Airway epithelial cell (primary cell): Measurements from ENCODE around the gene KRT71. TPM values are rescaled to one million over a fixed set of nuclear protein-coding genes. Genes with fewer than 3 reads are reported as not detected.

Experiments
- total RNA-seq: library from RNA; depleted of rRNA; stranded (reverse); fragments of >200 nt; gene quantifications from 2 replicates; pipeline ENCODE4 v1.2.3, GENCODE V29; 2015

Gene KRT71
- total RNA-seq: not detected in 2 replicates

DNA sequence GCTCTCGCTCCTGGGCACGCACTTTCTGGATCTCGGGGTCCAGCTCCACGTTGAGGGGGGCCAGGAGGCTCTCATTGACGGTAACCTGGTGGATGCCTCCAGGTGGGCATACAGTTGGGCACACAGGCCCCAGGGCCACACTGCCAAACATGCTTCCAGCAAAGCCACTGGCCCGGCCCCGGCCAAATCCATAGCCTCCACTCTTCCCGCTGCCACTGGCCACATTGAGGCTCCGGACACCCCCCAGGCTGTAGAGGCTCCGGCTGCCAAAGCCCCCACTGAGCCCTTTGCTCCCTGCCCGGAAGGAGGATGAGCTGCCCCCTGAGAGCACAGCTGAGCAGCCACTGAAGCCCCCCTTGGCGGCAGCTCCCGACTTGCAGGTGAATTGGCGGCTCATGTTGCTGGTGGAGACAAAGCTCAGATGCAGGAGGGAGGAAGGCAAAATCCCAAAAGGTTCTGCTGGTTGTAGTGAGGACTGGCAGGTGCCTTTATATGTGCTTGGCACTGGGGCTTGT lies at the start of gene KRT71:
TSS of gene KRT71 (minus strand) at position 465 of the 515 bp plus-strand sequence. CDS start at position 397, 68 bp downstream.

DNA sequence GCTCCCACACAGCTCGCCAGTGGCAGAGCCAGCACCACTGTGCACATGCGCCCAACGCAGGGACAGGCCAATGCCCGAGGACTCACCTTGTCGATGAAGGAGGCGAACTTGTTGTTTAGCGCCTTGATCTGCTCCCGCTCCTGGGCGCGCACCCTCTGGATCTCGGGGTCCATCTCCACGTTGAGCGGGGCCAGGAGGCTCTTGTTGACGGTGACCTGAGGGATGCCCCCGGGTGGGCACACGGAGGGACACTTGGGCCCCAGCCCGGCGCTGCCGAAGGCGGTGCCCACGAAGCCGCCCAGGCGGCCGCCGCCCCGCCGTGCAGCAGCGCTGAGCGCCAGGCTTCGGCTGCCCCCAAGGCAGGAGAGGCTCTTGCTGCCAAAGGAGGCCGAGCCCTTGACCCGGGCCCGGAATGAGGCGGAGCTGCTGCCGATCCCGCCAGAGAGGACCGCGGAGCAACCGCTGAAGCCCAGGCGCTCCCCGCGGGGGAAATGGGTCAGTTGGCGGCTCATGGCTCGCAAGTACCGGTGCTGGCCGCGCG lies 48.1 kb upstream of the KRT71 start, which contains the start of gene KRT72:
TSS of gene KRT72 (minus strand) at position 523 of the 541 bp plus-strand sequence. CDS start at position 512, 11 bp downstream.

DNA sequence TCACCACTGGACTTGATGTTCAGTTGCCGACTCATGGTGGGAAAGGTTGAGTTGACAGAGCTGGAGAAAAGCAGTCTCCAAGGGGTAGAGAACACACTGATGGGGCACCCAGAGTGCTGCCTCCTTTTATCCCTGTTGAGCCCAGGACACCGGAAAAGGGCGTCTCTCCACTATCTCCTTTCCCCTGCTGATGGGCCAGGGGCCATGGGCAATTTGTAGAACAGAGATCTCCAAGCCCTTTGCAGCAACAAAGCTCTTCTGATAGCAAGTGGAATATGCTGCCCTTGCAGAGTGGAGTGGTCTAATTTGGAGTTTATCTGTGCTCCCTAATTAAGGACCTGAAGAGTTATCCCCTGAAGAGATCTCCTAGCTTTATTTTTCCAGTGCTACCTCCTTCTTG lies 20.8 kb upstream of the KRT71 start, which contains the start of gene KRT74:
TSS of gene KRT74 (minus strand) at position 101 of the 400 bp plus-strand sequence. CDS start at position 35, 66 bp downstream.

DNA sequence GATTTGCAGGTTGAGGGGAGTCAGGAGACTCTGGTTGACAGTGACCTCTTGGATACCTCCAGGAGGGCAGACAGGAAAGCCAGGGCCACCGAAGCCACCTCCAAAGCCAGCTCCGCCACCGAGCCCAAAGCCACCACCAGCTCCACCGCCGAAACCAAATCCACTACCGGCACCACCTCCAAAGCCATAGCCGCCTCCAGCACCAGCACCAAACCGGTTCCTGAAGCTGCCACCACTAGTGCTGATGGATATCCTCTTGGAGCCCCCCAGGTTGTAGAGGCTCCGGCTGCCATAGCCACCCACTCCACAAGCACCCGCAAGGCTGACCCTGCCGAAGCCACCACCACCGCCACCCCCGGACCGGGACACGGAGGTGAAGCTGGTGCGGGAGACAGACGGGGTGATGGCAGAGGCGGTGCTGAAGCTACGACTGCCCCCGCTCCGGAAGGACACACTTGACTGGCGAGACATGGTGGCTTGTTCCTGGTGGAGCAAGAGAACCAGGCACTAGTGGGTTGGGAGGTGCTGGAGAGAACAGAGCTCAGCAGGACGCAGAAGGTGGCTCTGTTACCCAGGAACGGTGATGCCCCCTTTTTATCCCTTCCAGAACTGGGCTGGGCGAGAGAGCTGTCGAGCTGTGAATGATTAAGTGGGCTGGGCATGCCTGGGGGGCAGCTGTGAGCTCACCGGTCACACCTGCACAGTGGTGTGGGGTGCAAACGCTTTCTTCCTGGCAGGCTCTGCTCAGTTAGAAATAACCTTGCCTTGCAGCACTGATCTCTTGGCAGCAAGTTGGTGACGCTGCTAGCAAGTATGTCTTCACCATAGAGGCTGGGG lies 32.9 kb downstream of the KRT71 start, which contains the start of gene KRT5:
TSS of gene KRT5 (minus strand) at position 569 of the 837 bp plus-strand sequence. CDS start at position 471, 98 bp downstream.

Other genes starting within 250 kb of the KRT71 start
- not detected in 2 replicates for gene KRT83, start 231.7 kb downstream of the KRT71 start, total RNA-seq
- not detected in 2 replicates for gene KRT85, start 185.7 kb downstream of the KRT71 start, total RNA-seq
- gene KRT84, start 167.5 kb downstream of the KRT71 start, total RNA-seq: 0.07 TPM in 1 of 2 replicates, not detected in the other
- gene KRT82, start 146.8 kb downstream of the KRT71 start, total RNA-seq: not detected in 2 replicates
- 2.1 and 2.6 TPM in 2 replicates for gene KRT75, start 118.8 kb downstream of the KRT71 start, total RNA-seq
- 1,596 and 1,655 TPM in 2 replicates for gene KRT6B, start 101.0 kb downstream of the KRT71 start, total RNA-seq
- gene KRT6C, start 79.3 kb downstream of the KRT71 start, total RNA-seq: 220 and 261 TPM in 2 replicates
- gene KRT6A, start 59.9 kb downstream of the KRT71 start, total RNA-seq: 9,998 and 10,940 TPM in 2 replicates
- gene KRT5, start 32.8 kb downstream of the KRT71 start, total RNA-seq: 10,625 and 11,680 TPM in 2 replicates
- gene KRT74, start 20.7 kb upstream of the KRT71 start, total RNA-seq: 0.21 and 0.33 TPM in 2 replicates
- not detected in 2 replicates for gene KRT72, start 48.3 kb upstream of the KRT71 start, total RNA-seq
- gene KRT73, start 65.4 kb upstream of the KRT71 start, total RNA-seq: not detected in 2 replicates
- 0.28 TPM in 1 of 2 replicates, not detected in the other for gene KRT2, start 99.1 kb upstream of the KRT71 start, total RNA-seq
- 0.42 and 0.99 TPM in 2 replicates for gene KRT1, start 127.3 kb upstream of the KRT71 start, total RNA-seq
- 0.09 and 0.21 TPM in 2 replicates for gene KRT77, start 150.4 kb upstream of the KRT71 start, total RNA-seq
- gene KRT76, start 224.2 kb upstream of the KRT71 start, total RNA-seq: not detected in 2 replicates
- gene KRT3, start 243.0 kb upstream of the KRT71 start, total RNA-seq: not detected in 2 replicates